BE2C (cell line): ENCODE measurements around the gene PPP2R3A.
A peak's percentile ranks its signal among the peaks of the same experiment; 100 is the strongest.
"Not testable (repeated sequence)": the region's sequence is repeated elsewhere in the genome, so short reads cannot be mapped to it uniquely, and the experiment has no call there.

Source experiments
- DNase-seq: peaks from one replicate; pipeline ENCODE4 v3.0.0-alpha.2; 2020
- H3K27me3 ChIP-seq: fragments of 250-450 bp; sonication (Bioruptor Pico); 2 replicates; pipeline ENCODE4 v1.5.1; 2020; ENCODE audit warnings: mild to moderate bottlenecking
- H3K36me3 ChIP-seq: fragments of 250-450 bp; sonication (Bioruptor Pico); 2 replicates; pipeline ENCODE4 v1.5.1; 2020; ENCODE audit warnings: mild to moderate bottlenecking
- H3K4me1 ChIP-seq: fragments of 250-450 bp; sonication (Bioruptor Pico); 2 replicates; pipeline ENCODE4 v1.5.1; 2020
- H3K4me3 ChIP-seq: 2 replicates; pipeline ENCODE4 v1.5.1; 2011; ENCODE audit warnings: low read depth, low read length
- H3K9me3 ChIP-seq: fragments of 250-450 bp; sonication (Bioruptor Pico); 2 replicates; pipeline ENCODE4 v1.5.1; 2020
- TF ChIP-seq, protein P1 (sequence below): IDR thresholded peaks from 2 replicates; pipeline ENCODE4 v1.5.1; 2012; ENCODE audit warnings: mild to moderate bottlenecking, low read depth, low read length

Gene PPP2R3A

DNA sequence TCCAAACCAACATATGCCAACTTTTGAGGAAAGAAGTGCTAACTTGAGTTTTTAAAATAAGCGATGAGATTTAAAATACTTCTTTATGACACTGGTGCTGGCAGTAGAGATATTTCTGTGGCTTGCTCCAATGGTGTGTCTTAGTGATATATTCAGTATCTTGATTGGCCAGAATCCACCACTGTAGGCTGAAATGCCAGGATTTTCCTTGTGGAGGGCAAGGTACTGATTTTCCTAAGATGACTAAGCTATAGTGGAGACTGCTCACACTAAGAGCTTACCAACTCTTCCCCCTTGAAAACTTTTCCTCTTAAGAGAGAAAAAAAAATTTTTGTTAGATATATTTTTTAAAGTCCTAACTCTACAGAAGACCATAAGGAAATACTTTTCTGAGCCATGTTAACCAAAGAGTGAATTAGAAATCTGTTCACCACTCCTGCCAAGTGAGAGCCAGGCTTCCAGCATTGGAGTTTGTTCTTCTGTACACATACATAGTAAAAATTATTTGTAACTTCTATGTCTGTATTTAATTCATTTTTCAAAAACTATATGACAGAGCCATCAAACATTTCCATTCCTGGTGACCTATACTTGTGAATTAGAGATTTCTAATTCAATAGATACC, 109.1 kb downstream of the PPP2R3A start:
- TF ChIP-seq, protein P1, sequence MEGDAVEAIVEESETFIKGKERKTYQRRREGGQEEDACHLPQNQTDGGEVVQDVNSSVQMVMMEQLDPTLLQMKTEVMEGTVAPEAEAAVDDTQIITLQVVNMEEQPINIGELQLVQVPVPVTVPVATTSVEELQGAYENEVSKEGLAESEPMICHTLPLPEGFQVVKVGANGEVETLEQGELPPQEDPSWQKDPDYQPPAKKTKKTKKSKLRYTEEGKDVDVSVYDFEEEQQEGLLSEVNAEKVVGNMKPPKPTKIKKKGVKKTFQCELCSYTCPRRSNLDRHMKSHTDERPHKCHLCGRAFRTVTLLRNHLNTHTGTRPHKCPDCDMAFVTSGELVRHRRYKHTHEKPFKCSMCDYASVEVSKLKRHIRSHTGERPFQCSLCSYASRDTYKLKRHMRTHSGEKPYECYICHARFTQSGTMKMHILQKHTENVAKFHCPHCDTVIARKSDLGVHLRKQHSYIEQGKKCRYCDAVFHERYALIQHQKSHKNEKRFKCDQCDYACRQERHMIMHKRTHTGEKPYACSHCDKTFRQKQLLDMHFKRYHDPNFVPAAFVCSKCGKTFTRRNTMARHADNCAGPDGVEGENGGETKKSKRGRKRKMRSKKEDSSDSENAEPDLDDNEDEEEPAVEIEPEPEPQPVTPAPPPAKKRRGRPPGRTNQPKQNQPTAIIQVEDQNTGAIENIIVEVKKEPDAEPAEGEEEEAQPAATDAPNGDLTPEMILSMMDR: no peak
- no peak for DNase-seq
- H3K36me3 ChIP-seq: no peaks in the 10 kb centered on the region
- H3K9me3 ChIP-seq: no peaks in the 10 kb centered on the region
- peaks cover 2% of the 10 kb centered on the region; the same call in 1 of the 2 replicates for H3K4me1 ChIP-seq
- no peak overlapping the region for H3K4me3 ChIP-seq
- no peaks in the 10 kb centered on the region for H3K27me3 ChIP-seq

- Histone ChIP-seq H3K9me3 (no peaks in the 10 kb centered on the region), H3K27me3 (no peaks in the 10 kb centered on the region), H3K4me3 (no peak overlapping the region), H3K36me3 (no peaks in the 10 kb centered on the region), H3K4me1 (peaks cover 2% of the 10 kb centered on the region; the same call in 1 of the 2 replicates)
- peak; percentile 76 for DNase-seq
- TF ChIP-seq, protein P1: peak; percentile 97
These were observed 109.8 kb downstream of the PPP2R3A start for GRCh38 chr3:136075218-136075808.

GRCh38 chr3:136075811-136076210, 110.3 kb downstream of the PPP2R3A start:
- Histone ChIP-seq H3K4me3 (no peak overlapping the region), H3K9me3 (no peaks in the 10 kb centered on the region), H3K27me3 (no peaks in the 10 kb centered on the region), H3K36me3 (no peaks in the 10 kb centered on the region), H3K4me1 (peaks cover 2% of the 10 kb centered on the region; the same call in 1 of the 2 replicates)
- TF ChIP-seq, protein P1: no peak
- no peak for DNase-seq

- no peak for DNase-seq
- TF ChIP-seq, protein P1: peak; percentile 66
These were observed 113.2 kb downstream of the PPP2R3A start for GRCh38 chr3:136078421-136079364.

GRCh38 chr3:136083641-136084382, 118.3 kb downstream of the PPP2R3A start:
- not testable (repeated sequence) for H3K27me3 ChIP-seq, H3K4me1 ChIP-seq, H3K4me3 ChIP-seq, DNase-seq, H3K36me3 ChIP-seq, H3K9me3 ChIP-seq

More at GRCh38 chr3:136078421-136079364, 113.2 kb downstream of the PPP2R3A start:
- Histone ChIP-seq H3K4me1 (peaks cover 6% of the 10 kb centered on the region), H3K9me3 (no peaks in the 10 kb centered on the region), H3K4me3 (no peak overlapping the region), H3K36me3 (no peaks in the 10 kb centered on the region), H3K27me3 (no peaks in the 10 kb centered on the region)

DNA sequence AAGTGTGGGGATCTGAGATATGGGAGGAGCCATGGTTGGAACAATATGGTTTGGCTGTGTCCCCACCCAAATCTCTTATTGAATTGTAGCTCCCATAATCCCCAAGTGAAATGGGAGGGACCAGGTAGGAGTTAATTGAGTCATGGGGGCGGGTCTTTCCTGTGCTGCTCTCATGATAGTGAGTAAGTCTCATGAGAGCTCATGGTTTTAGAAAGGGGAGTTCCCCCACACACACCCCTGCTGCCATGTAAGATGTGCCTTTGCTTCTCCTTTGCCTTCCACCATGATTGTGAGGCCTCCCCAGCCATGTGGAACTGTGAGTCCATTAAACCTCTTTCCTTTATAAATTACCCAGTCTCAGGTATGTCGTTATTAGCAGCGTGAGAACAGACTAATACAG, 119.5 kb downstream of the PPP2R3A start:
- DNase-seq, H3K4me1 ChIP-seq, H3K36me3 ChIP-seq, H3K4me3 ChIP-seq, H3K27me3 ChIP-seq, H3K9me3 ChIP-seq: not testable (repeated sequence)
